ENCODE measurements around the gene PARD3B.

The PARD3B gene

GRCh38 chr2:205589479-205589878, 1044.2 kb downstream of the PARD3B start:
- DNase-seq (ENCODE audit: insufficient read length) (no peak), FAIRE-seq (no peak)

GRCh38 chr2:205590759-205591158, 1045.5 kb downstream of the PARD3B start:
- no peak for DNase-seq (ENCODE audit: insufficient read length)
- TF ChIP-seq POLR2A (IDR thresholded peaks at IDR 0.05; ENCODE audit: low read depth, low read length) (no peak), TAF1 (IDR thresholded peaks at IDR 0.05; ENCODE audit: borderline replicate concordance, low read depth, low read length) (no peak), POLR2AphosphoS5 (IDR thresholded peaks at IDR 0.05; ENCODE audit: low read depth, low read length) (no peak)
- no peak for FAIRE-seq

More at GRCh38 chr2:205589479-205589878, 1044.2 kb downstream of the PARD3B start:
- TF ChIP-seq POLR2A (IDR thresholded peaks at IDR 0.05; ENCODE audit: low read depth, low read length) (no peak), TAF1 (IDR thresholded peaks at IDR 0.05; ENCODE audit: borderline replicate concordance, low read depth, low read length) (no peak), POLR2AphosphoS5 (IDR thresholded peaks at IDR 0.05; ENCODE audit: low read depth, low read length) (no peak)

- FAIRE-seq: no peak
- TF ChIP-seq POLR2A (IDR thresholded peaks at IDR 0.05; ENCODE audit: low read depth, low read length) (no peak), POLR2AphosphoS5 (IDR thresholded peaks at IDR 0.05; ENCODE audit: low read depth, low read length) (no peak), TAF1 (IDR thresholded peaks at IDR 0.05; ENCODE audit: borderline replicate concordance, low read depth, low read length) (no peak)
- no peak for DNase-seq (ENCODE audit: insufficient read length)
Observed at GRCh38 chr2:205593891-205594290, 1048.6 kb downstream of the PARD3B start.

GRCh38 chr2:205596581-205596980, 1051.3 kb downstream of the PARD3B start:
- FAIRE-seq (no peak), DNase-seq (ENCODE audit: insufficient read length) (no peak)
- TF ChIP-seq POLR2A (IDR thresholded peaks at IDR 0.05; ENCODE audit: low read depth, low read length) (no peak), POLR2AphosphoS5 (IDR thresholded peaks at IDR 0.05; ENCODE audit: low read depth, low read length) (no peak), TAF1 (IDR thresholded peaks at IDR 0.05; ENCODE audit: borderline replicate concordance, low read depth, low read length) (no peak)

- no peak for FAIRE-seq
- no peak for DNase-seq (ENCODE audit: insufficient read length)
- TF ChIP-seq POLR2A (IDR thresholded peaks at IDR 0.05; ENCODE audit: low read depth, low read length): no peak
- TF ChIP-seq POLR2AphosphoS5 (IDR thresholded peaks at IDR 0.05; ENCODE audit: low read depth, low read length): no peak
- no peak for TF ChIP-seq TAF1 (IDR thresholded peaks at IDR 0.05; ENCODE audit: borderline replicate concordance, low read depth, low read length)
Observed at GRCh38 chr2:205605638-205606304, 1060.5 kb downstream of the PARD3B start.

- FAIRE-seq (no peak), DNase-seq (ENCODE audit: insufficient read length) (no peak)
- no peak for TF ChIP-seq POLR2A (IDR thresholded peaks at IDR 0.05; ENCODE audit: low read depth, low read length)
- TF ChIP-seq POLR2AphosphoS5 (IDR thresholded peaks at IDR 0.05; ENCODE audit: low read depth, low read length): no peak
- TF ChIP-seq TAF1 (IDR thresholded peaks at IDR 0.05; ENCODE audit: borderline replicate concordance, low read depth, low read length): no peak
Observed at GRCh38 chr2:205607146-205607545, 1061.9 kb downstream of the PARD3B start.

DNA sequence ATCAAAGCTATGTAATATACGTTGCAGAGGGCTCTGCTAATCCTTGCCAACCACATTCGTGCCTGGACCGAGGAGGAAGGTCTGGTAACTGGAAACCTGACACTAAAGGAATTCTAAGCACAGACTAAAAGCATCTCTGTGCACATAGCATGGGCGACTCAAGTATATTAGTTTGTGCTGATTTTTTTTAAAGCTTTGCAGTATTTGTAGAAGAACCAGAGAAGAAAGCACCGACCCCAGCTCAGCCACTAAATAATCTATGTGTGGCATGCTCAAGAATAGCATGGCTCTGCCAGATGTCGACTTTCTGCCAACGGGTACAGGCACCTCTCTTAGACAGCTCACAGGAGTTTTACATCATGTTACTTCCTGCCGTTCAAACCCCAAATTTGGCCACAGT, 1063.8 kb downstream of the PARD3B start:
- no peak for DNase-seq (ENCODE audit: insufficient read length)
- no peak for TF ChIP-seq POLR2AphosphoS5 (IDR thresholded peaks at IDR 0.05; ENCODE audit: low read depth, low read length)
- no peak for TF ChIP-seq POLR2A (IDR thresholded peaks at IDR 0.05; ENCODE audit: low read depth, low read length)
- no peak for TF ChIP-seq TAF1 (IDR thresholded peaks at IDR 0.05; ENCODE audit: borderline replicate concordance, low read depth, low read length)

GRCh38 chr2:205610437-205610836, 1065.2 kb downstream of the PARD3B start:
- TF ChIP-seq POLR2A (IDR thresholded peaks at IDR 0.05; ENCODE audit: low read depth, low read length) (no peak), POLR2AphosphoS5 (IDR thresholded peaks at IDR 0.05; ENCODE audit: low read depth, low read length) (no peak), TAF1 (IDR thresholded peaks at IDR 0.05; ENCODE audit: borderline replicate concordance, low read depth, low read length) (no peak)
- DNase-seq (ENCODE audit: insufficient read length) (no peak), FAIRE-seq (no peak)

More for the DNA sequence above, 1063.8 kb downstream of the PARD3B start:
- no peak for FAIRE-seq

- no peak for DNase-seq (ENCODE audit: insufficient read length)
- no peak for FAIRE-seq
- TF ChIP-seq POLR2A (IDR thresholded peaks at IDR 0.05; ENCODE audit: low read depth, low read length) (no peak), POLR2AphosphoS5 (IDR thresholded peaks at IDR 0.05; ENCODE audit: low read depth, low read length) (no peak), TAF1 (IDR thresholded peaks at IDR 0.05; ENCODE audit: borderline replicate concordance, low read depth, low read length) (no peak)
Observed at GRCh38 chr2:205612636-205613035, 1067.4 kb downstream of the PARD3B start.

DNA sequence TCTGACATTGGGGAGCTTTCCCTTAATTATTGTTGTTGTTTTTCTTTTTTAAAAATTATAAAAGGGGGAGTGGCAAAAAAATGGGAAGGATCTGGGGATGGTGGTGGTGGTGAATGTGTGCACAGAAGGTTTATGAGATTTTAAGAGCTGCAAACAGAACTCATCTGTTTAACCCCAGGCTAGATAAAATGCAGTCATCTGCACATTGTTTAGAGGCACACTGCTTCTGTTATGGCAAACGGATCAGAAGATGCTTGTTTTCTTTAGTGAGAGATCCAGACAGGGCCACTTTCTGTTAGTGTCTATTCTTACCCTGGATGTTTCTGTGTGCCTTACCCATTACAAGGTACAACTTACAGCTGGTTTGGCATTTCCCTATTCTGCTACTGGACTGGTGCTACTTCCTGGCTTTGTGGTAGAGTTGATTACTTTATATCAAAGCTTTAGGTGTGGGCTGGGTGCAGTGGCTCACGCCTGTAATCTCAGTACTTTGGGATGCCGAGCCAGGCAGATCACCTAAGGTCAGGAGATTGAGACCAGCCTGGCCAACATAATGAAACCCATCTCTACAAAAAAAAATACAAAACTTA, 1068.8 kb downstream of the PARD3B start:
- FAIRE-seq (no peak), DNase-seq (ENCODE audit: insufficient read length) (no peak)

DNA sequence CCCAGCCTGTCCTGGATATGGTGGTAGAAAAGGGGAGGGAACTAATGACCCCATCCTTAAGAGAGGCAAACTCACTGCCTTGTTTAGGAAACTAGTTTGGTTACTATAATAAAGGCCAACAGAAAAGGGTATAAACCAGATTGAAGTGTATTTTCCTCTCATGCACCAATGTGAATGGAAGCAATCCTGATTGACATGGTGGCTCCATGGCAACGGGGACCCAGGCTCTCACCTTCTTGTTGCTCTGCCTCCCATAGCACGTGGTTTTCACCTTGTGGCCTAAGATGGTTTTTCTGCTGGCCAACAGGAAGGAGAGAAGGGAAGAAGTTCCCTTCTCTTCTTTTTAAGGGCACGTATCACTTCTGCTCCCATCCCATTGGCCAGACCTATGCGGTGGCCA, 1069.7 kb downstream of the PARD3B start:
- no peak for FAIRE-seq
- TF ChIP-seq TAF1 (IDR thresholded peaks at IDR 0.05; ENCODE audit: borderline replicate concordance, low read depth, low read length) (no peak), POLR2A (IDR thresholded peaks at IDR 0.05; ENCODE audit: low read depth, low read length) (no peak), POLR2AphosphoS5 (IDR thresholded peaks at IDR 0.05; ENCODE audit: low read depth, low read length) (no peak)
- DNase-seq (ENCODE audit: insufficient read length): no peak

More for the DNA sequence above, 1068.8 kb downstream of the PARD3B start:
- no peak for TF ChIP-seq POLR2AphosphoS5 (IDR thresholded peaks at IDR 0.05; ENCODE audit: low read depth, low read length)

DNA sequence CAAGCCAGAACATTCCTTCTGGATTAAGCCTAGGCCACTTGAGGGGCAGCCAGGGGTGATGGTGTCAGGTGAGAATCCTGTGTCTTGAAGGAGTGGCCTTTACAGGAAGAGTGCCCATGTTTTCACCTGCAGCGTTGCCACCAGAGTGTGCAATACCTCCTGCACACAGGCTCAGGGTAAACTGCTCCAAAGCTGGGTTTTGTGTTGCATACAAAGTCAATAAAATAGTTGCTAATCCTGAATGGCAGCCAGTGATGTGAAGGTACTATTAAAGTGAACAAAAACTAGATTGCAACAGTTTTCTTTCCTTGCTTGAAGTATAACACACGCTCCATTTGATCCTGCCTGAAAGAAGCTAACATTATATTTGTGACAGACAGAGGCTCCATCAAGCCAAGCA, 1072.6 kb downstream of the PARD3B start:
- TF ChIP-seq TAF1 (IDR thresholded peaks at IDR 0.05; ENCODE audit: borderline replicate concordance, low read depth, low read length) (no peak), POLR2AphosphoS5 (IDR thresholded peaks at IDR 0.05; ENCODE audit: low read depth, low read length) (no peak)
- FAIRE-seq: no peak
- no peak for DNase-seq (ENCODE audit: insufficient read length)

All from GM12892 (cell line).